Posterior cingulate gyrus (tissue), 11 donors: ENCODE results near the gene UROC1.

Source experiments
- DNase-seq, 10 donors: peaks; one replicate each; pipeline versions ENCODE4 v3.0.0 to v3.0.0-alpha.2; 2020 to 2021; ENCODE audit warnings: mixed read lengths in 3 of 10
- intact Hi-C: fragments of 100-400 bp; cut with DNase I; formaldehyde crosslinking; loops from one replicate; pipeline ENCODE4 v1.15.1; 2023

Gene UROC1

GRCh38 chr3:126501736-126502135 is 15.8 kb downstream of the UROC1 start:
- intact Hi-C loops: no loop called here
- DNase-seq: peak in 1 of 10 donors; percentile 44

DNA sequence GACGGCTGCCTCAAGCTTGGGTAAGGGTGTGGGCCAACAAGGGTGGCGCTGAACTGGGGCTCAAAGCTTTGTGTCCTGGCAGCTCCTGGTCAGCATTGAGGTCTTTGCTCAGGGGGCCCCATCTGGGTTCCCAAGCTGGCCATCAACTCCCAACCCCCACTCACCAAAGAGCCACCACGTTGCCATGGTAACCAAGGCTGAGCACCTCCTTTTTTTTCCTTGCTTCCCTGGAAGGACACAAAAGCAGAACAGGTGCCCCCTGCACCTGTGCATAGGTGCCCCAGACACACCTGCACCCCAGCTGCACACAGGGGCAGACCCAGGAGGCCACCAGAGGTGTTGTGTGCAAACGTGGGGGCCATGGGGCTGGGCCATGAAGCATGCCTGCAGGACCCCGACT is 16.5 kb downstream of the UROC1 start:
- DNase-seq: peak in 2 of 10 donors; percentile 14 to 63

DNA sequence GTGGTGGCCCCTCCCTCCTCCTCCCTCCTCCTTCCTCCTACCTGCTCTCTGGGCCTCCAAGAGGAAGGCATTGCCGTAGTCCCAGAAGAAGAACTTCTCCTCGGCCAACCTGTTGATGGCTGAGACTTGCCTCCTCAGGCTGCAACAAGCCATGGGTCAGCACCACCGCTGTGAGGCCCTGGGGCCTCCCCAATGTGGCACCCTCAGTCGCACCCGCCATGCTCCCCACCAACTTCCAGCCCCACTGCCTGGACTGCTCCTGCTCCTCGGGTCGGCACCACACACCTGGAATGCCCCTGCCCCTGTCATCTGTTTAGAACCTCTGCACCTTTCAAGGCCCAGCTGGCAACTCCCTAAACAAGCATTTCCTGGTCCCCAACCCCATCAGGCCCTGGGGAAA is 17.6 kb downstream of the UROC1 start:
- intact Hi-C loops: no loop called here
- DNase-seq: peak in 3 of 10 donors; percentile 3 to 75 (median 57)

More for the DNA sequence above, 16.5 kb downstream of the UROC1 start:
- intact Hi-C loops: no loop called here

GRCh38 chr3:126499401-126499800 is 18.2 kb downstream of the UROC1 start:
- intact Hi-C loops: no loop called here
- DNase-seq: peak in 2 of 10 donors; percentile 8 to 62

DNA sequence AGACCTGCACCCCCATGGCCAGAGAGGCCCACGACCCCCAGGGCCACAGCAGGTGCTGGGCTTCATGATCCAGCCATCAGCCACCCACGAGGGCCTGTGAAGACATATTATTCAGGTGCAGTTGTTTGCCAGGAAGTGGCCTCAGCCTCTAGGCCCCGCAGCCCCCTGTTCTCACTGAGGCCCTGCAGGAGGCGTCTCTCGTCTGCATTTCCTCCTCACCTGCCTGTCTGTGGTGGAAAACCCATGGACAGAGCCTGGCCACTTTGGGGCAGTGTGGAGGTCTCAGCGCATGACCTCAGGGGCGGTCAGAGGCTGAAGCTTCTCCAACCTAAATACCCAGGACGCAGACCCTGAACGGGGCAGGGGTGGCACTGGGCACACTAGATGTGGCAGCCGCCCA is 18.6 kb downstream of the UROC1 start:
- DNase-seq: peak in 3 of 10 donors; percentile 24 to 65 (median 51)

GRCh38 chr3:126498461-126498860 is 19.1 kb downstream of the UROC1 start:
- intact Hi-C loops: no loop called here
- DNase-seq: peak in 2 of 10 donors; percentile 22 to 42

More for the DNA sequence above, 18.6 kb downstream of the UROC1 start:
- intact Hi-C loops: no loop called here

- peak in 2 of 10 donors; percentile 35 to 61 for DNase-seq
- intact Hi-C loops: no loop called here
These were observed 19.6 kb downstream of the UROC1 start for GRCh38 chr3:126497956-126498355.

- peak in 3 of 10 donors; percentile 20 to 73 (median 67) for DNase-seq
- intact Hi-C loops: no loop called here
These were observed 20.4 kb downstream of the UROC1 start for GRCh38 chr3:126496894-126497850.

DNA sequence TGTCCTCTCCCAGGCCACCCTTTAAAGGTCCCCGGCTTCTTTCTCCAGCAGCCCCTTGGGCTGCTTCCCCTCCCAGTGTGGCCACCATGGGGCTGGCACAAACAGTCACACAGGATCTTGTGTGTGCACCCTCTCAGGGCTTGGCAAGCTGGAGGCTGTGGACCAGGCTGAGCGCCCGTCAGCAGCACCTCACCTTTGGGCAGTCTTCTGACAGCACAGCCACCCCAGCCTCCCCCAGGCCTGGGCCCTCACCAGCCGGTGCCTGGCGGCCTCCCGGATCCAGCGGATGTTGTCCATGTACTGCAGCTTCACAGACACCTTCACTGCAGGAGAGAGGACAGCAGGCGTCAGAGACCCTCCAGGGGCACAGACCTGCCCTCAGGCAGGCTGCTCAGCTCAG is 21.8 kb downstream of the UROC1 start:
- intact Hi-C loops: no loop called here
- DNase-seq: peak in 2 of 10 donors; percentile 52 to 71

- intact Hi-C loops: no loop called here
- peak in 2 of 10 donors; percentile 48 to 51 for DNase-seq
These were observed 22.7 kb downstream of the UROC1 start for GRCh38 chr3:126494970-126495230.

- intact Hi-C loops: no loop called here
These were observed 23.2 kb downstream of the UROC1 start for GRCh38 chr3:126494204-126494969.

DNA sequence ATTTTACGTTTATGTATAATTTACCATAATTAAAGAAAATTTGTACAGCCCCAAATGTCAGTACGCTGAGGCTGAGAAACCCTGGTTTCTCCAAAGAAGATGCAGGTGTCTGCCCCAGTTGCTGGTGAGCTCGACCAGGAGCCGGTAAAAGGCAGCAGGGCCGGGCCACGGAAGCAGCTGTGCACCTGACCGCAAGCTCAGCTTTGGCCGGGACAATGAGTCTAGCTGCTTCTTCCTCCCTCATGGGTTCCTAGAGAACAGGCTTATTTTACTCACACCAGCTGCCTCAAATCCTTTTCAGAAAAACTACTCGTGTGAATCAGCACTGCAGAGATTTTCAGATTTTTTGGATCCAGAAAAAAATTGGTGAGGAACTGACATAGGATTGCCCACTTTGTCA is 23.8 kb downstream of the UROC1 start:
- peak in 4 of 10 donors; percentile 43 to 85 (median 82) for DNase-seq
- intact Hi-C loops: no loop called here

More at GRCh38 chr3:126494204-126494969, 23.2 kb downstream of the UROC1 start:
- peak in 6 of 10 donors; percentile 25 to 87 (median 60) for DNase-seq

- intact Hi-C loops: no loop called here
These were observed 24.5 kb downstream of the UROC1 start for GRCh38 chr3:126493051-126493450.

GRCh38 chr3:126491221-126492013 is 26.2 kb downstream of the UROC1 start:
- intact Hi-C loops: no loop called here
- DNase-seq: peak in 2 of 10 donors; percentile 71 to 76

More at GRCh38 chr3:126493051-126493450, 24.5 kb downstream of the UROC1 start:
- peak in 2 of 10 donors; percentile 41 to 59 for DNase-seq

GRCh38 chr3:126490619-126491018 is 27.0 kb downstream of the UROC1 start:
- peak in 1 of 10 donors; percentile 47 for DNase-seq
- intact Hi-C loops: no loop called here

DNA sequence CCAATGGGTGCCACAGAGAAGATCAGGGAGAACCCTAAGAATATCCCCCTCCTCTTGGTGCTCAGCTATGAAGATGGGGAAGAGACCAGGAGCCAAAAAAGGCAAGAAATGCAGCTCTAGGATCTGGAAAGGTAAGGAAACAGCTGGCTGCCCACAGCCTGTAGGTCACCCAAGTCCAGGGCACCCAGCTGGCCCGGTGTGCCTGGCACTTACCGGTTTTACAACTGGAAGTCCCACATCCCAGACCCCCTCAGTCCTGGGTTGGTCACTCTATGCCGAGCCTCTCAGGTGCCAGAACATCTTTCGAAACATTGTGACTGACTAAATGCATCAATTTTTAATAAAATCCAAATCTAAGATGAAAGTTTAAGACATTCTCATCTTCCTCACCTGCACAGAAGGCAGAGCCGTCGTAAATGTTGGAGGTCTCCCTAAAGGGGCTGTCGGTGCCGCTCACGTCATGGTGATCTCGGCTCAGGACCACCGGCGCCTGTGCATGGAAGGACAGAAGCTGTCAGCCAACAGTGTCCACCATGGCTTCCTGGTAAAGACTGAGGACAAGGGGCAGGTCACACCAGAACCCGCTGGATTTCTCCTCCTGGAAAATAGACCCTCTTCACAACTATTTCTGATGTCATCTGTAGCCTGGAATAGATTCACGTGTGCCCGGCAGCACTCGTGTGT is 28.5 kb downstream of the UROC1 start:
- intact Hi-C loops: no loop called here
- peak in 3 of 10 donors; percentile 31 to 72 (median 52) for DNase-seq

DNA sequence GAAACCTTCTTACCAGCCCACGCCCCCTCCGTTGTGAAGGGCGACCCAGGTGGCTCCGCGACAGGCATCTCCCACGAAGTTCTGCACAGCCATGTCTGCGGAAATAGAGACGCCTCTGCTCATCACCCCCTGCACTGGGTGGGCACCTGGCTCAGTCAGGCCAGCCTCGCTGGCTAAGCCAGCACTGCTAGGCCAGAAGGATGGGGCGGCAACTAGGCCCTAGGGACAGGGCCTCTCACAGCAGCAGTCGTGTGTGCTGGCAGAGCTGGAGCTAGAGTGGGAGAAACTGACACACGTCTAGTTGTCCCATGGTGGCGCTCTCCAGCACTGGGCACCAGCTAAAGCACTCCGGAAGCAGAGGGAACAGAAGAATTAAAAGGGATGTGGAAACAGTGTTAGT is 29.4 kb downstream of the UROC1 start:
- intact Hi-C loops: no loop called here
- DNase-seq: peak in 3 of 10 donors; percentile 33 to 62 (median 48)

DNA sequence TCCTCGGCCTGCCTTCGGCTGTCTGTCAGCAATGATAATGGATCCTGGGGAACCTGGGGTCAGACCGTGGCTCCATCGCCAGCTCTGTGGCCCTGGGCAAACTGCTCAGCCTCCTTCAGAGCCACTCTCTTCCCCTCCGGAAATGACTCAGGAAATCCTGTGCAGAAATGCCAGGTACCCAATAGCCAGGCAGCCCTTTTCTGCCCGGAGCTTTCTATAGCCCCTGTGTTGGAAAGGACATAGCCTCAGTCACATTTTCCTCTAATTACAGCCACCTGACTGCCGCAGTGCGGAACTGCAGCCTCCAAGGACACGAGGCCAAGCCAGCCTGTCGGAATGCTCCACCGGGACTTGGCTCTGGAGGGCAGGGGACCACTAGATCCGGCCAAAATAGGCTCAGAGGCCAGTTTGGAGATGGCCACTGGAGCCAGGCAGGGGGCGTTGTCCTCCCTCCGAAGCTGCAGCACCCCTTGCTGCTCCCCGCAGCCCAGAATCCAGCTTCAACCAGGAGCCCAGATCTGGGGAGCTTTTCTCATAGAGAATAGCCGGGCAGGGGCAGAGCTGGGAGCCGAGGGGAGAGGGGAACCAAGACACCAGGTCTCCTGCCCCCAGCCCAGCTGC is 30.3 kb downstream of the UROC1 start:
- DNase-seq: peak in 3 of 10 donors; percentile 72 to 79 (median 79)
- intact Hi-C loops: no loop called here

DNA sequence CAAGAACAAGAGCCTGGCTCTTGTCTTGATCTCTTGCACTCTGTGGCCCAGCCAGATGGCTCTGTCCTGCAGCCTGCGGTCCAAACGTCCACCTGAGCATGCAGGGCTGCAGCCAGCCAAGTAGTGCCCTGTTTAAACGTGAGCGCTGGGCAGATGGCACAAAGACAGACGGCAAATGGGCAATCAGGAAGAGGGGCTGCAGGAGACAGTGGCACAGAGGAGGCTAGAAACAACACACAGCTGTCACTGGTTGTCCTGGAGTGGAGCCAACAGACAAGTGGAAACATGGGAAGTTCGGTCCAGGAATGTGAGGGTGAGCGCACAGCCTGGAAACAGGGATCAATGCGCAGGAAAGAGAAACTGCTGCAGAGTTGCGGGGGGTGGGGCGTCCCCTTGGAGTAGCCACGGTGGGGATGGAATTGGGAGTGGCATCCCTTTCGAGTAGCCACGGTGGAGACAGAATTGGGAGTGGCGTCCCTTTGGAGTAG is 31.2 kb downstream of the UROC1 start:
- peak in 3 of 10 donors; percentile 26 to 60 (median 47) for DNase-seq
- intact Hi-C loops: no loop called here
